K562 (cell line): Measurements from ENCODE around the gene PRR36.

Source experiments
- BHLHE40 ChIP-seq: IDR thresholded peaks from 2 replicates; pipeline ENCODE4 v1.6.1; 2011; ENCODE audit warnings: low read length, improper control_type of control experiment
- BRD4 ChIP-seq: fragments of 200-600 bp; sonication (generic); IDR thresholded peaks from 2 replicates; pipeline ENCODE4 v1.6.1; 2017; ENCODE audit warnings: inconsistent platforms
- ERF ChIP-seq: fragments of 450-650 bp; formaldehyde crosslinking; IDR thresholded peaks from 2 replicates; pipeline ENCODE4 v1.4.0; 2020; ENCODE audit warnings: mild to moderate bottlenecking, mixed read lengths
- FOXM1 ChIP-seq, 2 experiments: fragments of 450-650 bp in 1 of 2; sonication (generic) in 1 of 2; formaldehyde crosslinking in 1 of 2; IDR thresholded peaks; 2 replicates each; pipeline versions ENCODE4 v1.6.1 to v1.9.0; 2017 to 2022; ENCODE audit warnings: low read depth in 2 of 2, mild to moderate bottlenecking in 2 of 2, missing genetic modification reagents in 1 of 2, moderate library complexity in 1 of 2
- USF1 ChIP-seq: sonication (generic); formaldehyde crosslinking; IDR thresholded peaks from 2 replicates; pipeline ENCODE4 v1.9.0; 2022; ENCODE audit warnings: mild to moderate bottlenecking, missing genetic modification reagents

DNA sequence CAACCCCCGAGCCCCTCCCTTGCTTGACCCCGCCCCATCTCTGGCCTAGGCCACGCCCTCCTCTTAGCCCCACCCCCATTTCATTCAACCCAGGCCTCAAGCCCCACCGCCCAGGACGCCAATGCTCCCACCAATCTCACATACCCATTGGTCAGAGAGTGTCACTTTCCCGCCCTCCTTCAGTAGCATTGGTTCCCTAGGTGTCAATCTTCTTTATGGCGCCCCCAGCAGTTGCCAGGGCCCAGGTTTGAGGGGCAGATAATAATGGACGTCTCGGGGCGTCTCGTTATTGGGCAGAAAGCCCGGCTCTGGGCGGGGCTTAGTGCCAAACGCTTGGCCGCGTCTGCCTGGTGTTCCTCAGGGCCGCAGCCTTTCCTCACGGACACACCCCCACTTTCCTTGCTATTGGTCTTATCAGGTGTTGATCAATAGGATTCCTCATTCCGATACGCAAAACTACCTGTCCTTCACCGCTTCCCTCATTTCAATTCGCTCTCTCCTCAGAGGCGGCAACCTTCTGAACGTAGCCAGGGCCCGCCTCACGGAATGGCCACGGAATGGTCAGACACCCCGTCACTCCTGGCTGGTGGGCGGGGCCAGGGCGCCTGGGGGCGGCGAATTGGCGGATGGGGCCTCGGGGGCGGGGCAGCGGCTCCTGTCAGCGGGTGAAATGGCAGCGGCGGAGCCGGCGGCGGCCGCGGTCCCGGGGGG lies 44.5 kb downstream of the PRR36 start, which contains the start of gene EVI5L:
- no peak for TF ChIP-seq BRD4
- TF ChIP-seq ERF (CRISPR knock-in tag) = no peak
- 0 out of 2 replicates have a peak, but pooled peaks have one; percentile 8 for TF ChIP-seq BHLHE40
- peak; percentile 76; the same call in 1 of the 2 replicates for TF ChIP-seq FOXM1 (IDR thresholded peaks at IDR 0.05; ENCODE audit: low read depth)
- TF ChIP-seq FOXM1 (CRISPR knock-in tag; IDR thresholded peaks at IDR 0.05; ENCODE audit: low read depth) = no peak
- no peak for TF ChIP-seq USF1
